Left lung (tissue), 10 donors: Measurements from ENCODE around the gene ERBIN. TPM values are rescaled to one million over a fixed set of nuclear protein-coding genes. Genes with fewer than 3 reads are reported as not detected.

Experiments
- ATAC-seq: fragments of 200-7000 bp; cut with Tn5 transposase; one replicate; pipeline ENCODE4 v1.9.1; 2020; ENCODE audit warnings: moderate library complexity
- DNase-seq, 4 donors: peaks; one replicate each; pipeline ENCODE4 v3.0.0-alpha.2; 2013 to 2020
- H3K27ac ChIP-seq, 2 donors: fragments of 200-600 bp; sonication (generic) in 1 of 2; one replicate each; pipeline versions ENCODE4 v1.5.0 to v1.8.0; 2020 to 2021
- H3K27me3 ChIP-seq, 2 donors: fragments of 200-600 bp; sonication (generic) in 1 of 2; one replicate each; pipeline versions ENCODE4 v1.5.0 to v1.8.0; 2020 to 2021
- H3K36me3 ChIP-seq, 2 donors: fragments of 200-600 bp; sonication (generic) in 1 of 2; one replicate each; pipeline versions ENCODE4 v1.5.0 to v1.8.0; 2020 to 2021
- H3K4me1 ChIP-seq, 2 donors: fragments of 200-600 bp; one replicate each; pipeline ENCODE4 v1.8.0; 2021
- H3K4me3 ChIP-seq, 2 donors: fragments of 200-600 bp; sonication (generic) in 1 of 2; one replicate each; pipeline versions ENCODE4 v1.5.0 to v1.8.0; 2020 to 2021; ENCODE audit warnings: mild to moderate bottlenecking in 1 of 2
- H3K9me3 ChIP-seq, 2 donors: fragments of 200-600 bp; sonication (generic) in 1 of 2; one replicate each; pipeline versions ENCODE4 v1.5.0 to v1.8.0; 2020 to 2021
- CTCF ChIP-seq, 2 donors: fragments of 200-600 bp; sonication (generic) in 1 of 2; IDR thresholded peaks; one replicate each; pipeline versions ENCODE4 v1.5.0 to v1.8.0; 2021; ENCODE audit warnings: antibody characterized with exemption in 2 of 2
- intact Hi-C, 2 donors: fragments of 100-400 bp; cut with DNase I; formaldehyde crosslinking; loops; one replicate each; pipeline versions ENCODE4 v1.11.2 to v1.14.2; 2022
- polyA plus RNA-seq, 6 donors: library from polyadenylated mRNA; unstranded; fragments of 120-200 nt; gene quantifications; one replicate each; pipeline ENCODE4 v1.2.1, GENCODE V29; 2013; ENCODE audit not compliant: insufficient read length in 6 of 6
- total RNA-seq, 2 donors: library from RNA; stranded (reverse); fragmentation: NEBNext Ultra II Directional; extraction: Animal tissue kit (Norgen Biotek cat#: 25700); gene quantifications; one replicate each; pipeline ENCODE4 v1.2.1, GENCODE V29; 2021
- donor health status: DM: no; HTN: yes; CAD: no.
- donor health status: DM: no; HTN: no; CAD: no.

ERBIN gene
- total and polyA plus RNA-seq, 8 donors = 72.8 to 87.2 (median 79.3) TPM

- H3K4me3 ChIP-seq = no peak overlapping the region
- DNase-seq (no peak), ATAC-seq (no peak)
- no peaks in the 10 kb centered on the region for H3K9me3 ChIP-seq
- no peaks in the 10 kb centered on the region for H3K27me3 ChIP-seq
- H3K27ac ChIP-seq = no peak overlapping the region
- no peak for TF ChIP-seq CTCF (IDR thresholded peaks at IDR 0.05)
- H3K36me3 ChIP-seq = no peaks in the 10 kb centered on the region
- intact Hi-C loops = no loop called here
- no peaks in the 10 kb centered on the region for H3K4me1 ChIP-seq
Measured at GRCh38 chr5:65916636-65917035, 9.7 kb upstream of the ERBIN start.

GRCh38 chr5:65919773-65920172 is 6.6 kb upstream of the ERBIN start:
- Histone ChIP-seq H3K27ac (no peak overlapping the region), H3K4me3 (no peak overlapping the region), H3K36me3 (no peaks in the 10 kb centered on the region), H3K4me1 (peaks cover 0 to 10% of the 10 kb centered on the region in 2 donors), H3K9me3 (no peaks in the 10 kb centered on the region), H3K27me3 (no peaks in the 10 kb centered on the region)
- DNase-seq = no peak
- intact Hi-C loops = no loop called here
- ATAC-seq = no peak
- no peak for TF ChIP-seq CTCF (IDR thresholded peaks at IDR 0.05)

GRCh38 chr5:65923339-65923738 is 3.0 kb upstream of the ERBIN start:
- no peaks in the 10 kb centered on the region for H3K36me3 ChIP-seq
- no peak overlapping the region for H3K4me3 ChIP-seq
- no peaks in the 10 kb centered on the region for H3K9me3 ChIP-seq
- intact Hi-C loops = no loop called here
- H3K27ac ChIP-seq = no peak overlapping the region
- TF ChIP-seq CTCF (IDR thresholded peaks at IDR 0.05) = no peak
- ATAC-seq (no peak), DNase-seq (no peak)
- no peaks in the 10 kb centered on the region for H3K27me3 ChIP-seq
- H3K4me1 ChIP-seq = peaks cover 0 to 14% of the 10 kb centered on the region in 2 donors

- intact Hi-C loops = no loop called here
- no peak for DNase-seq
- no peak for TF ChIP-seq CTCF (IDR thresholded peaks at IDR 0.05)
Measured at GRCh38 chr5:65924366-65925043, 1.9 kb upstream of the ERBIN start.

GRCh38 chr5:65925044-65925600 is 1.3 kb upstream of the ERBIN start:
- Histone ChIP-seq H3K27me3 (no peaks in the 10 kb centered on the region), H3K9me3 (no peaks in the 10 kb centered on the region), H3K4me3 (peak overlapping the region; percentile 83 to 91), H3K36me3 (no peaks in the 10 kb centered on the region), H3K4me1 (peaks cover 6 to 32% of the 10 kb centered on the region in 2 donors), H3K27ac (peak overlapping the region; percentile 100)
- ATAC-seq (peak; percentile 48), DNase-seq (peak; percentile 66 to 95 (median 80))
- intact Hi-C loops = no loop called here
- TF ChIP-seq CTCF (IDR thresholded peaks at IDR 0.05) = no peak

More at GRCh38 chr5:65924366-65925043, 1.9 kb upstream of the ERBIN start:
- Histone ChIP-seq H3K4me3 (peak overlapping the region; percentile 83 to 91), H3K27me3 (no peaks in the 10 kb centered on the region), H3K27ac (peak overlapping the region; percentile 100), H3K9me3 (no peaks in the 10 kb centered on the region), H3K36me3 (no peaks in the 10 kb centered on the region), H3K4me1 (peaks cover 6 to 25% of the 10 kb centered on the region in 2 donors)
- ATAC-seq = peak; percentile 5
